ENCODE data around the gene CD80.
"Not testable (repeated sequence)": the region's sequence is repeated elsewhere in the genome, so short reads cannot be mapped to it uniquely, and the experiment has no call there.

CD80 gene

GRCh38 chr3:119599558-119600174 is 40.3 kb upstream of the CD80 start:
- H3K27ac ChIP-seq = no peak overlapping the region
- POLR2A ChIA-PET (ENCODE audit: low non-redundant PET) = no interaction called here

GRCh38 chr3:119598410-119599098 is 39.1 kb upstream of the CD80 start:
- no peak overlapping the region for H3K27ac ChIP-seq
- ChIA-PET POLR2A (ENCODE audit: low non-redundant PET) (no interaction called here), CTCF (no interaction called here)
- DNase-seq (ENCODE audit: low spot score) = no peak
- TF ChIP-seq CTCF (conservative IDR thresholded peaks at IDR 0.05; ENCODE audit: low read depth) = no peak

More at GRCh38 chr3:119599558-119600174, 40.3 kb upstream of the CD80 start:
- no peak for DNase-seq (ENCODE audit: low spot score)
- TF ChIP-seq CTCF (conservative IDR thresholded peaks at IDR 0.05; ENCODE audit: low read depth) = no peak
- CTCF ChIA-PET = interaction anchor here (1.2 kb wide), 1 partner anchor 19 kb away, joined by 3 read pairs; no protein-coding TSS in a partner anchor

GRCh38 chr3:119597548-119598288 is 38.3 kb upstream of the CD80 start, which contains the start of gene PLA1A:
TSS of gene PLA1A (plus strand) at chr3:119597885. CDS start at chr3:119597914, 29 bp downstream.
- CTCF ChIA-PET = no interaction called here

GRCh38 chr3:119596398-119596797 is 37.0 kb upstream of the CD80 start:
- CTCF ChIA-PET = interaction anchor here (0.6 kb wide), 1 partner anchor 11 kb away, joined by 3 read pairs; no protein-coding TSS in a partner anchor
- POLR2A ChIA-PET (ENCODE audit: low non-redundant PET) = no interaction called here
- no peak for DNase-seq (ENCODE audit: low spot score)
- no peak overlapping the region for H3K27ac ChIP-seq
- TF ChIP-seq CTCF (conservative IDR thresholded peaks at IDR 0.05; ENCODE audit: low read depth) = no peak

More at GRCh38 chr3:119597548-119598288, 38.3 kb upstream of the CD80 start, which contains the start of gene PLA1A:
- POLR2A ChIA-PET (ENCODE audit: low non-redundant PET) = no interaction called here
- no peak for TF ChIP-seq CTCF (conservative IDR thresholded peaks at IDR 0.05; ENCODE audit: low read depth)
- H3K27ac ChIP-seq = no peak within 1 kb of the TSS
- no peak for DNase-seq (ENCODE audit: low spot score)

GRCh38 chr3:119595639-119596334 is 36.4 kb upstream of the CD80 start:
- no peak for DNase-seq (ENCODE audit: low spot score)

GRCh38 chr3:119594929-119595328 is 35.5 kb upstream of the CD80 start:
- POLR2A ChIA-PET (ENCODE audit: low non-redundant PET); H3K27ac ChIP-seq; DNase-seq (ENCODE audit: low spot score): not testable (repeated sequence)
- CTCF ChIA-PET = interaction anchor here (0.6 kb wide), 1 partner anchor 207 kb away, joined by 5 read pairs; no protein-coding TSS in a partner anchor

More at GRCh38 chr3:119595639-119596334, 36.4 kb upstream of the CD80 start:
- TF ChIP-seq CTCF (conservative IDR thresholded peaks at IDR 0.05; ENCODE audit: low read depth) = no peak
- CTCF ChIA-PET = interaction anchor here (0.6 kb wide), 1 partner anchor 12 kb away, joined by 3 read pairs; no protein-coding TSS in a partner anchor
- POLR2A ChIA-PET (ENCODE audit: low non-redundant PET) = no interaction called here
- no peak overlapping the region for H3K27ac ChIP-seq
